Stimulated activated CD8-positive, alpha-beta memory T cell treated with anti-CD3 and anti-CD28 coated beads, Interleukin-7, amount 100 ng/mL, for 1 hour (primary cell): ENCODE results near the gene CCDC57.
"Not testable (repeated sequence)": the region's sequence is repeated elsewhere in the genome, so short reads cannot be mapped to it uniquely, and the experiment has no call there.

ENCODE experiments used
- DNase-seq, 2 donors: peaks; one replicate each; pipeline ENCODE4 v3.0.0-alpha.2; 2020; ENCODE audit warnings: low read depth in 2 of 2

The CCDC57 gene

DNA sequence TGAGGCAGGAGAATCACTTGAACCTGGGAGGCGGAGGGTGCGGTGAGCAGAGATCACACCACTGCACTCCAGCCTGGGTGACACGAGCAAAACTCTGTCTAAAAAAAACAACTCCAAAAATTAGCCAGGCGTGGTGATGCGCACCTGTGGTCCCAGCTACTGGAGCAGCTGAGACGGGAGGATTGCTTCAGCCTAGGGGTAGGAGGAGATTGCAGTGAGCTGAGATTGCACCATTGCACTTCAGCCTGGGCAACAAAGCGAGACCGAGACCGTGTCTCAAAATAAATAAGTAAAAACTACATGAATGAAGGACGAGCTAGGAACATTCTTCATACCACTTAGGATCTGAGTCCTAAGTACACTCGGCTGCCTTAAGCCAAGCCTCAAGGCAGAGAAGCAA is 35.4 kb downstream of the CCDC57 start:
- no peak for DNase-seq

DNA sequence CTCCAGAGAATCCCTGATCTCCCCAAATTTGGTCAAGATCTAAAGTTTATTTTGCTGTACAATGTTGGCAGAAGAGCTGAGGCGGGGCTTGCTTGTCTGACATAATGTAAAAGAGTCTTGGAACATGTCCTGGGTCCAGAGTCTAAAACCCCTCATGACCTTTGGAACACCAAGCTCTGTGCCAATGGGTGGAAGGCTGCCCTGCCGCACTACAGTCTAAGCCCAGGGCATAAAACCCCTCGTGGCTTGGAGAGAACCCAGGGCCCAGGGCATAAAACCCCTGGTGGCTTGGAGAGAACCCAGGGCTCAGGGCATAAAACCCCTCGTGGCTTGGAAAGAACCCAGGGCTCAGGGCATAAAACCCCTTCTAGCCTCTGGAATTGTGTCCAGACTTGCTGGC is 36.7 kb downstream of the CCDC57 start:
- DNase-seq = no peak

DNA sequence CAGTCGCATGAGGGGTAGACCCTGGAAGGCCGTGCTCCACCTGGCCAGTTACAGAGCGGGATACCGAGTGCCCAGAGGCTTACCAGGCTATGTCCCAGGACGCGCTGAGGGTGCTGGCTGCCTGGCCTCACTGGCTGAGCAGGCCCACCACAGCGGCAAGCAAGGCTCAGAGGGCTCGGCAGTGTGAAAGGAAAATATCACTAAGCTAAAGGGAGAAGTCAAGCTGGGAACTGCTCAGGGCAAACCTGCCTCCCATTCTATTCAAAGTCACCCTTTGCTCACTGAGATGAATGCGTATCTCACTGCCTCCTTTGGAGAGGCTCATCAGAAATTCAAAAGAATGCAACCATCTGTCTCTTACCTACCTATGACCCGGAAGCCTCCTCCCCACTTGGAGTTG is 37.4 kb downstream of the CCDC57 start:
- DNase-seq = no peak

DNA sequence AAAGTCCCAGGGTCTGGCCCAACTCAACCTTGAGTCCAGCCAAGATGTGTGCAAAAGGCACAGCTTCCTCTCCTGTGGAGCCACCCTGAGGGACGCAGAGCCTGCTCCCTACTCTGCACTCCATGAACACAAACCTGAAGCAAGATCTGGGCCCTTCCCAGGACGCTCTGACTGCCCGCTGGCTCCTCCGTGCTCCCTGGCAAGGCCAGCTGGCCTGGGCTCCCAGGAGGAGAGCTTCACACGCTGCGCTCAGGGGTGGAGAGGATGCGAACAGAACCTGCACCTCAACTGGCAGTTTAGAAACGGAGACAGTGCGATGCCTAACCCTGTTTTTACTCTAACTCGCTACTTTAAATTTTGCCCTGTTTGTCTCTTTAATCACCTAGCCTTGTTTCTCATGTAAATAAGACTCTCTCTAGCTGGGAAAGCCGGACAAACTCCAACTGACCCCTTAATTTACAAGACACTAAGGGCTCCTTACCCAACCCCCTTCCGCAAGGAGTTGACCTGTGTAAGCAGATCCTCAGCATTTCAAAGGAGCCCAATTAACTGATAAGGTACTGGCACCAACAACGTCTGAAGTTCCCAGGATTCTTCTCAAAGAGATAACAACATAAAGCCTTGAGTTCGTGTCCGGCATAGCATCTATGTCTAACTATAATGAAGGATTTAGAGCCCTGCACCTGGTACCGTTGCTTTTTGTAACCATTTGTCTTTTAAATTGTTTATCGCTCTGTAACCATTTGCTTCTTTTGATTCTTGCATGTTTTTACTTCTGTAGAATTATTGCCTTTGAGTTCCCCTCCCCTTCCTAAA is 38.4 kb downstream of the CCDC57 start:
- not testable (repeated sequence) for DNase-seq

DNA sequence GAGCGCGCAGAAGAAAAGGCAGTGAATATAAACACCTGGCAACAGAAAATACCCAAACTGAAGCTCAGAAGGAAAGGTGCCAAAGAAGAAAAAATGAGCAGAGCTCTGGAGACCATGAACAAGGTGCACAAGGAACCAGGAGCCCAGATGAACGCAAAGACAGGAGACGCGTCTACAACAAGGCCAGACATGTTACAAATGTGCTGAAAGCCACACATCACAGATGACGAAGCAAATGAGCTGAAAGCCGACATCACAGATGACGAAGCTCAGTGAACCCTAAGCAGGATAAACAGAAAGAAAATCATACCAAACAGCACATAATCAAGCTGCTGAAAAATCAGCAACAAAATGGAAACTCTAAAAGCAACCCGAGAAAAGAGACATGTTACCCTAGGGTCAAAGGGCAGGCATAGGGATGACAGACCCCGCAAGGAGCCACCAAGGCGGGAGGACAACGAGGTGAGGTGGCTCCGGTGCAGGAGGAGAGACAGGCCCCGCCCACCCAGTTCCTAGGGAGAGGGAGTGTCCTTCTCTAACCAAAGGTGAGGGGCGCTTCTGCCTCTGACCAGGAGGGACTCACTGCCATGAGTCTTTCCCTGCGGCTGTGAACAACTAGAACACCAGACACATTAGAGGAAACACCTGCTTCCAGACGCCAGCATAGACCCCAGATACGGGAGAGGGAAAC is 39.1 kb downstream of the CCDC57 start:
- DNase-seq = no peak

DNA sequence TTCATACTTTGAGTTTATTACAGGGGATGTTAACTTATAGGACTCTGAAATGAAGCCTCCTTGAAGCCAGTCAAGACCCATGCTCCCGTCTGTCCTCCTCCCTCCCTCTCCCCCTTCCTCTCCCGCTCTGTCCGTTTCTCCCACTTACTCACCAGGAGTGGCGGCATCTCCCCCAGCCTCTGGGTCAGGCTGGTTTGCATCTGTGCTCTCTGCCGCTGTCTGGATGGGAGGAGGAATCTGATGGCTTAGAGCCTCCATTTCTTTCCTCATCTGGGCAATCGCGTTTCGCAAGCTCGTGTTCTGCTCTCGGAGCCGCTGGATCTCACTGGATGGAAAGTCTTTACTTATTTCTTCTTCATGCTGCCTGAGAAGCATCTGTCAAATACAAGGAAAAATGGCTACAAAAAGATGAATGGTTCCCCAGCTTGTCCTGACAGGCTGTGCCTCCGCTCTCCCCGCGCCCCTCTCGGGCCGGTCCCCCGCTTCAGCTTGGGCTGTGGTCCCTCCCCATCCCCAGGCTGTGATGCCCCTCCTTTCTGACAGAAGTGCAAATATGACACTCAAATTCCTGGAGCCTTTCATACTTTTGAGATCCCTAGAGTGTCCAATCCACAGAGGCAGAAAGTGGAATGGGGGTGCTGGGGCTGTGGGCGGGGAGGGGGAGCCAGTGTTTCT is 40.0 kb downstream of the CCDC57 start:
- DNase-seq = no peak

DNA sequence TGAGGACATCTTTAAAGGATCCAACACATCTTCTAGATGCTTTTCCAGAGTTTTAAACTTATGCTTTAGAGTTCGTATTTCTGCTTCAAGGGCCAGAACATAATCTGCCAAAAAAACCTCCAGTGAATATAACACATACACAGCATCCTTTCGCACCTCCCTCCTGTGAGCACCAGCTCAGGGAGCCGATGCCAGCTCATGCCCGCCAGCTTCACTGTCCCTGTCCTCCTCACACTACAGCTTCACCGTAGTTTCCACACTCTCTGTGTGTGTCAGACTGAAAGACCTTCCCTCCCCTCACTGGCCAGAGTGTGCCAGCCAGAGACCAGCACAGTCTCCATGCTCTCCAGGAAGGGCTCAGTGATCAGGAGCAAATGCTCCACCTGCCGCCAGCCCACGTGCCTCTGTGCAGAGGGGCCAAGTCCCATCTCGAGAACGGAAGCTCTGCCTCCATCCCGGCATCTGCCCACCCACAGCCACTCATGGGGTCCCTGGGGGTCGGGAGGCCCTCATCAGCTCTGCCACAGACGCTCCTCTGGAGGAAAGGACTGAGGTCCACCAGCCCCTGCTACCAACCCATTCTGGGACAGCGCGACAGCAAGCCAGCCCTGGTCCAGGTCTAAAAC is 40.8 kb downstream of the CCDC57 start:
- no peak for DNase-seq

DNA sequence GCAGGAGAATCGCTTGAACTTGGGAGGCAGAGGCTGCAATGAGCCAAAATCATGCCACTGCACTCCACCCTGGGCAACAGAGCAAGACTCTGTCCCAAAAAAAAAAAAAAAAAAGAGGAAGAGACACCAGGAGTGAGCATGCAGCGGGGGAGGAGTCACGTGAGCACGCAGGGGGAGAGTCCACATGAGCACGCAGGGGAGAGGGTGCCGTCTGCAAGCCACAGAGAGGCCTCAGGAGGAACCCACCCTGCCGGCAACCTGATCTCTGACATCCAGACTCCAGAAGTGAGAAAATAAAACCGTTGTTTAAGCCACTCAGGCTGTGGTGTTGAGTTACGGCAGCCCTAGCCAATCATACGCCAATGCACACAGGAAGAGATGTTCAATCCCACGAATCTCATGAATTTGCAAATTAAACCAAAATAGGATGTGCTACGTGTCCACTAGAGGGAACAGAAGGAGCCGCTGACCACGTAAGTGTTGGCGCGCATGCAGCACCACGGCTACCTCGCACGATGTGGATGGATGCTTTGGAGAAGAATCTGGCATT is 42.2 kb downstream of the CCDC57 start:
- DNase-seq = no peak

DNA sequence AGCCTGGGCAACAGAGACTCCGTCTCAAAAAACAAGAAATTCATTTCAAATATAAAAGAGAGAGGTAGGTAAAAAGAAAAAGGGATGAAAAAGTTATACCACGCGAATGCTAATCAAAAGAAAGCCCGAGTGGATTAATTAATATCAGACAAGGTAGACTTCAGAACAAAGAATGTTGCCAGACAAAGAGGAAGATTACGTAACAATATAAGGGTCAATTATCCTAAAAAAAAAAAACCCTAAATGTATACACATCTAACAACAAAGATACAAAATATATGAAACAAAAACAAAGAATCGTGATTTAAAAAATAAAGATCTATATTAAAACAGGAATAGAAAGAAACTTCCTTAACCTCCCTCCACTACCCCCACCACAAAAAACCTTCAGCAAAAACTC is 44.1 kb downstream of the CCDC57 start:
- no peak for DNase-seq

DNA sequence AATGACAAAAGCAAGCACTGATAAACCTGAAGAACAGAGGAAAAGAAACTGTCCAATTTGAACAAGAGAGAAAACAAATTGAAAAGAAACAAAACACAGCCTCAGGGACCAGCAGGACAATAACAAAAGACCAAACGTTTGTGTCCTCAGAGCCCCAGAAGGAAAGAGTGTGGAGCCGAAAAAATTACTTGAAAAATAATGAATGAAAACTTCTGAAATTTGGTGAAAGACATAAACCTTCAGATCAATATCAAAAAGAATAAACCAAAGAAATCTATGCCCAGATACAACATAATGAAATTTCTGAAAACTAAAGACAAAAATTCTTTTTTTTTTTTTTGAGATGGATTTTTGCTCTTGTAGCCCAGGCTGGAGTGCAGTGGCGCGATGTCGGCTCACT is 45.6 kb downstream of the CCDC57 start:
- no peak for DNase-seq

DNA sequence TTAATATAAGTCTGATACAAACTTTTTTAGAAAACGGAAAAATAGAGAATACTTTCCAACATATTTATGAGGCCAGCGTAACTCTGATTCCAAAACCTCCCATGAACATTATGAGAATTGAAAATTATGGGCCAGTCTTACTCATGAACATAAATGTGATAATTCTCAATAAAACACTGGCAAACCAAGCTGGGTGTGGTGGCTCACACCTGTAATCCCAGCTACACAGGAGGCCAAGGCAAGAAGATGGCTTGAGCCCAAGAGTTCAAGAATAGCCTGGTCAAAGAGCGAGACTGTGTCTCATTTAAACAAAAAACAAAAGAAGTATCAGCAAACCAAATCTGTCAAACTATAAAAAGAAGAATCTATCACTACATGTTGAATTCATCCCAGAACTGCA is 47.8 kb downstream of the CCDC57 start:
- no peak for DNase-seq

DNA sequence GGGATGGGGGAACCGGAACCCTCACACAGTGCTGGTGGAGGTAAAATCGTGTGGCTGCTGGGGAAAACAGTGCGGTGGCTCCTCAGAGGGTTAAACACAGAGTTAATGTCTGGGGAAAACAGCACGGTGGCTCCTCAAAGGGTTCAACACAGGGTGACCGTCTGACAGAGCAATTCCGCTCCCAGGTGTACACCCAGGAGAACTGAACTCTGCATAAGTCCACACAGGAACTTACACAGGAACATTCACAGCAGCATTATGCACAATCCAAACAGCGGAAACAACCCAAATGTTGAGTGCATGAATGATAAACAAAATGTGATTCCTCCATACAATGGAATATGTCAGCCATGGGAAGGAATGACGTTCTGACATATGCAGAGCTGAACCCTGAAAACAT is 51.4 kb downstream of the CCDC57 start:
- no peak for DNase-seq

DNA sequence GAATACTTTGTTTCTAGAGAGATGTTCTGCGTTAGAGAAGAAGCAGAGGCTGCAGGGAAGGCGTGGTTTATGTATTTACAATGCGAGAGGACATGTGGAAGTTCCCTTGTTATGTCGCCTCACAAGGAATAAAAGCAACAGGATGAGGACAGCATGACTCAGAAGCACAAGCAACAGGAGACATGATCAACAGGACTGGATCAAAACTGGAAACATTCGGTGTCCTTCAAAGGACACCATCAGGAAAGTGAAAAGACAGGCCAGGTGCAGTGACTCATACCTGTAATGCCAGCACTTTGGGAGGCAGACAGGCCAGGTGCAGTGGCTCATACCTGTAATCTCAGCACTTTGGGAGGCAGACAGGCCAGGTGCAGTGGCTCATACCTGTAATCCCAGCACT is 52.6 kb downstream of the CCDC57 start:
- no peak for DNase-seq

DNA sequence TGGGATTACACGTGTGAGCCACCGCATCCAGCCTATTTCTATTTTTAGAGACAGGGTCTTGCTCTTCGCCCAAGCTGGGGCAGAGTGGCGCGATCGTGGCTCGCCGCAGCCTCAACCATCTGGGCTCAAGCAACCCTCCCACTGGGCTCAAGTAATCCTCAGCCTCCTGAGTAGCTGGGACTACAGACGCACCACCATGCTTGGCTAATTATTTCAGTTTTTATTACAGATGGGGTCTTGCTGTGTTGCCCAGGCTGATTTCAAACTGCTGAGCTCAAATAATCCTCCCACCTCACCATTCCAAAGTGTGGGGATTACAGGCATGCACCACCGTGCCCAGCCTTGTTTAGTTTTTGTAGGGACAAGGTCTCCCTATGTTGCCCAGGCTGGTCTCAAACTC is 53.8 kb downstream of the CCDC57 start:
- DNase-seq = no peak

DNA sequence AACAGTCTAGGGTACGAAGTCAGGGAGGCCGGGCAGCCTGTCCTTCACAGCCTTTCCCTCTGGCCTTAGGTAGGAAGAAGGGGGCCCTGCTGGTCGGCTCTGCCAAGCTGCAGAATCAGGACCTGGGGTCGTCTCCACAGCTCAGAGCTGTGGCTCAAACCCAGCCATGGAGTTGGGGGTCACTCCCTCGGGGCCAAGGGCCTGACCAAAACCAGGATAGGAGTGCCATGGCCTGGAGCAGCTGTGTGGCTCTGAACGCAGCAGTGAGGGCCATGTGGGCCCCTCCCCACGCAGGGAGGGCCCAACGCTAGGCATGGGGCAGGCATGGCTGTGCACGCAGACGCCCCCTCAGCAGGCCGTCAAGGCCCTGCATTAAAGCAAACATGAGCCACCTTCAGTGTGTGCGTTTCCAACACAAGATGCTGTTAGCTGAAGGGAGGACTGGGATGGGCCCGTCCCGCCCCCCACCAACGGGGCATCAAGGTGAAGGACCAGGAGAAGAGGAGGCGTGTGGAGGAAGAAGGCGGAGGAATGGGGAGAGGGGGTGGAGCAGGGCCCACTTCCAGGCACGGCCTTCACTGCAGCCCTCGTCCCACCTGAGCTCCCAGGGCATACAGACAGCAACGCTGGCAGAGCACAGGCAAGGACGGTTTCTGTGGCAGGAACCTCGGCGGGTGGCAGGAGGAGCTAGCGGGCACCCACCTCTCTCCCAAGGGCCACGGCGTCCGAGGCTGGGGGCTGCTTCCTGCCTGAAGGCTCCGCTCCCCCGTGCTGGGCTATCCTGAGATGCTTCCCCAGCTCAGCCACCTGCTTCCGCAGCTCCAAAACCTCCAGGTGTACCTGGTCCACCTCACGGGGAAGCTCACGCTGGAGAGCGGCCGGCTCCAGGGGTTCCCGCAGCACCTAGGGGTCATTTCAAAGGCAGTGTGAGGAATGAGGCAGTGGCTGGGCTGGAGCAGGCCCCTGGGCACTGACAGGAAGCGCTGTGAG is 55.3 kb downstream of the CCDC57 start:
- no peak for DNase-seq

DNA sequence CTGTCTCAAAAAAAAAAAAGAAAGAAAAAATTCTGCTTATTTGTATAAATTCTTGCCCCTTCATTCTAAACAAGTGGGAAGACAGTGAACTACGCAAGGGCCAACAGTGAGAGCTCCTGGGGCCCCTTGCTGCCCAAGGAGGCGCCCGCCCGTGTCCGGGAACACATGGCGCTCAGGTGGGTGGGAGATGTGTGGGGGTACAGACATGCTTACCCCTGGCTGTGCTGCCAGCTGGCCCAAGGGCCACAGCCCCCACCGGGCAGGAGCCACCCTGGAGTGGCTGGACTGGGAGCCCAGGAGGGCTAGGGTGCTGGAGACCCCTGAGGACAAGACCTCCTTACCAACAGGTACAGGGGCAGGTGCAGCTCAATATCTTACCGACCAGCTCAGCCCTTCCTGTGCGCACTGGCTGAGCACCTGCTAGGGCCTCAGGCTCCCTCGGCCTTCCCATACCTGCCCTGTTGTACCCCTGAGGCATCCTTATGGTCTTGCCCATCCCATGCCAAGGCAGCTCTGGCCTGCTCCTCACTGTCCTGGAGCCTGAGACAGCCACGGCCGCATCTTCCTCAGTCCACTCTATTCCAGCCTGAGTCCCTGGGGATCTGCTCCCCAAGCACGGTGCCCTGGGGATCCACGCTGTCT is 56.2 kb downstream of the CCDC57 start:
- no peak for DNase-seq

DNA sequence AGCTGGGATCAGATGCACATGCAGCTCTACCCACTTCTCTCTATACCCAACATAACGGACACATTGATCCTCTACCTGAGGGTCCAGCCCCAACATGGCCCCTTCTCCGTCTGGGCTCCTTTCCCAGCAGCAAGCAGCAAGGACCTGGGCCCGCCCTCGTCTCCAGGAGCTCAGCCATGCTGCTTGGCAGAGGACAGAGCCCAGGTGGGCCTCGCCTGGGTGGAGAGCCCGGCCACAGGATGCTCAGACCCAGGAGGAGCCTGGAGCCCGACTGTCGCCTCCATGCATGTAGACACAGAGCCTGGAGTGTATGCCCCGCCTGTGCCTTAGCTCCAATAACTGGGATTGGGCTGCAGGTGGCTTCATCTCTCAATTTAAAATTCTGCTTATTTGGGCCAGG is 57.0 kb downstream of the CCDC57 start:
- DNase-seq = no peak

DNA sequence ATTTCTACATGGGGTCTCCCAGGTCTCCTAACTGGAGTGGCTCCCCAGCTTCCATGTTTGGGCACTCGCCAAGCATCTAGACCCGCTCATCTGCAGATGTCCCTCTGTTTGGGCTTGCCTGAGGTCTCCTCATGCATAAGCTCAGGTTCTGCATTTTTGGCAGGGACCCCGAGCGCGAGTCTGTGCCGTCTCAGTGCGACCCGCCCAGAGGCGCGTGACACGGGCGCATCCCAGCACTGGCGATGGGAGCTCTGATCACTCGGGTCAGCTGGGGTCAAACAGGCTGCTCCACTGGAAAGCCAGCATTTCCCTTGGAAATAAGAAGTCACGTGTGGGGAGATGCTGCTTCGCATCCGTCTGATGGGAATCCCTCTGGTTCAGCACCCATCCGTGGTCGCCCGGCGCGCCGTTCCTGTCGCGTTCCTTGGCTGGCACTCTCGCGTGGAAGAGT is 57.7 kb downstream of the CCDC57 start:
- DNase-seq = no peak

DNA sequence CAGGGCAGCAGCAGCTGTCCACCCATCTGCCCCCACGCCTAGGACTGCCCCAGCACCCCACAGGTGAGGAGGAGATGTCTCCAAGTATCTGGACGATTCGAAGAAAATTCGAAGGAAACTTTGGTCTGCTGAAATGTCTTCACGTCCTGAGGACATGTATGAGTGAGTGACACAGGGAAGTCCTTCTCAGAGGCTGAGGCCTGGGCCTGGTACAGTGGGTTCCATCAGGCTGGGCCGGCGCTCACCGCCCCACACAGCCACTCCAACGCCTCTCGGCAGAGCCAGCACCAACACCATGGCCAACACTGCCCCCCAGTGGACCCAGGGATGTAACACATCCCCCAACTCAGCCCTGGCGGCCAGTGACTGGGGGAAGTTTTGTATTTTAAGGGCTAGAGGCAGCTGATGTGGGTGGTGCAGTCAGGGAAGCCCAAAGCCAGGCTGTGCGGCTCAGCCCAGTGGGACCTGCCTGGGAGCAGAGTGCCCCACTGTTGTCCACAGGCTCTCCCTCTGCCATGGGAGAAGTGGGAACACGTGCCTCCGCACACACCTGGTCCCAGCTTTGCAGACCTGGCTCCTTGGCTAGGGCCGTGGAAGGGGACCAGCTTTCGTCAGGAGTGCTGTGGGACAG is 58.8 kb downstream of the CCDC57 start:
- DNase-seq = peak; percentile 61 to 74

DNA sequence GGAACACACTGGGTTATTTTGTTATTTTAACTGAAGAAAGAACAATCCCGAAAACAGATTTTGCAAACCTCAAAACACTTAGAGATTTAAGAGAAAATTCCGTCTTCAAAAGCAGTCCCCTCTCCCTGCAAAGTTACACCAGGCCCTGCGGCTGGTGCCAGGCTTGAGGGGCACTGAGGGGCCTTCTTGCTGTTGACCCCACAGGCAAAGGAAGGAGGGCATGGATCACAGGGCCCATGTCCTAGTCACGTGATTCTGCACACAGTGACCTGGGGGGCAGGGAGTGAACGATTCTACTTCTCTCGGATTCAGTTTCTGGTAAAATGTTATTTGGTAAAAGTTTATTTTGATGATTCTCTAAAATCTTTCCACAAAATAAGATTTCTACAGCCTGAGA is 59.3 kb downstream of the CCDC57 start:
- DNase-seq = no peak
